Measurements from ENCODE around the gene OR52A5.

OR52A5 gene

GRCh38 chr11:5118893-5119292 is 19.3 kb downstream of the OR52A5 start:
- TF ChIP-seq CTCF (IDR thresholded peaks at IDR 0.05; ENCODE audit: low read depth, low read length): no peak
- Histone ChIP-seq H3K27me3 (ENCODE audit: insufficient read depth, low read depth, severe bottlenecking) (peaks cover 56% of the 10 kb centered on the region), H3K36me3 (no peaks in the 10 kb centered on the region), H3K4me3 (ENCODE audit: low read depth, low read length) (no peak overlapping the region), H3K9me3 (ENCODE audit: severe bottlenecking) (no peaks in the 10 kb centered on the region), H3K27ac (no peak overlapping the region)
- no peak for DNase-seq

GRCh38 chr11:5117588-5117987 is 20.6 kb downstream of the OR52A5 start:
- Histone ChIP-seq H3K27ac (no peak overlapping the region), H3K27me3 (ENCODE audit: insufficient read depth, low read depth, severe bottlenecking) (peaks cover 49% of the 10 kb centered on the region), H3K36me3 (no peaks in the 10 kb centered on the region), H3K9me3 (ENCODE audit: severe bottlenecking) (no peaks in the 10 kb centered on the region), H3K4me3 (ENCODE audit: low read depth, low read length) (no peak overlapping the region)
- TF ChIP-seq CTCF (IDR thresholded peaks at IDR 0.05; ENCODE audit: low read depth, low read length): no peak
- DNase-seq: no peak

GRCh38 chr11:5115339-5115738 is 22.8 kb downstream of the OR52A5 start:
- Histone ChIP-seq H3K9me3 (ENCODE audit: severe bottlenecking) (no peaks in the 10 kb centered on the region), H3K36me3 (no peaks in the 10 kb centered on the region), H3K4me3 (ENCODE audit: low read depth, low read length) (no peak overlapping the region), H3K27me3 (ENCODE audit: insufficient read depth, low read depth, severe bottlenecking) (peaks cover 40% of the 10 kb centered on the region), H3K27ac (no peak overlapping the region)
- TF ChIP-seq CTCF (IDR thresholded peaks at IDR 0.05; ENCODE audit: low read depth, low read length): no peak
- no peak for DNase-seq

GRCh38 chr11:5107285-5107684 is 30.9 kb downstream of the OR52A5 start:
- peaks cover 49% of the 10 kb centered on the region for H3K27me3 ChIP-seq (ENCODE audit: insufficient read depth, low read depth, severe bottlenecking)
- no peak overlapping the region for H3K4me3 ChIP-seq (ENCODE audit: low read depth, low read length)
- TF ChIP-seq CTCF (IDR thresholded peaks at IDR 0.05; ENCODE audit: low read depth, low read length): no peak
- DNase-seq: no peak
- H3K27ac ChIP-seq: no peak overlapping the region
- no peaks in the 10 kb centered on the region for H3K36me3 ChIP-seq
- no peaks in the 10 kb centered on the region for H3K9me3 ChIP-seq (ENCODE audit: severe bottlenecking)

- TF ChIP-seq CTCF (IDR thresholded peaks at IDR 0.05; ENCODE audit: low read depth, low read length): no peak
- no peak for DNase-seq
- peaks cover 53% of the 10 kb centered on the region for H3K27me3 ChIP-seq (ENCODE audit: insufficient read depth, low read depth, severe bottlenecking)
- no peaks in the 10 kb centered on the region for H3K9me3 ChIP-seq (ENCODE audit: severe bottlenecking)
- H3K36me3 ChIP-seq: no peaks in the 10 kb centered on the region
- no peak overlapping the region for H3K4me3 ChIP-seq (ENCODE audit: low read depth, low read length)
- H3K27ac ChIP-seq: no peak overlapping the region
Observed at GRCh38 chr11:5103066-5103465, 35.1 kb downstream of the OR52A5 start.

- H3K27ac ChIP-seq: no peak overlapping the region
- DNase-seq: no peak
- no peaks in the 10 kb centered on the region for H3K9me3 ChIP-seq (ENCODE audit: severe bottlenecking)
- no peak for TF ChIP-seq CTCF (IDR thresholded peaks at IDR 0.05; ENCODE audit: low read depth, low read length)
- no peak overlapping the region for H3K4me3 ChIP-seq (ENCODE audit: low read depth, low read length)
- H3K36me3 ChIP-seq: no peaks in the 10 kb centered on the region
- H3K27me3 ChIP-seq (ENCODE audit: insufficient read depth, low read depth, severe bottlenecking): peaks cover 52% of the 10 kb centered on the region
Observed at GRCh38 chr11:5102246-5102645, 35.9 kb downstream of the OR52A5 start.
